IPS-15b (cell line): ENCODE measurements around the gene MDFIC2.

Source experiments
- H3K27me3 ChIP-seq: one replicate; pipeline ENCODE4 v1.6.1; 2013; ENCODE audit warnings: low read length; ENCODE audit not compliant: control insufficient read depth, insufficient read depth
- H3K36me3 ChIP-seq: one replicate; pipeline ENCODE4 v1.6.1; 2013; ENCODE audit warnings: low read length; ENCODE audit not compliant: control insufficient read depth, insufficient read depth
- H3K4me1 ChIP-seq: one replicate; pipeline ENCODE4 v1.6.1; 2013; ENCODE audit warnings: mild to moderate bottlenecking, low read length; ENCODE audit not compliant: control insufficient read depth, insufficient read depth
- H3K4me3 ChIP-seq: one replicate; pipeline ENCODE4 v1.5.1; 2013; ENCODE audit warnings: low read depth, low read length
- H3K9ac ChIP-seq: one replicate; pipeline ENCODE4 v1.6.1; 2013; ENCODE audit warnings: low read depth, mild to moderate bottlenecking, low read length
- H3K9me3 ChIP-seq: one replicate; pipeline ENCODE4 v1.6.1; 2013; ENCODE audit warnings: mild to moderate bottlenecking, low read length; ENCODE audit not compliant: control insufficient read depth, insufficient read depth

MDFIC2 gene

GRCh38 chr3:70250492-70250891 lies 61.9 kb downstream of the MDFIC2 start:
- H3K9me3 ChIP-seq = no peaks in the 10 kb centered on the region
- no peaks in the 10 kb centered on the region for H3K4me1 ChIP-seq
- no peak overlapping the region for H3K4me3 ChIP-seq
- no peaks in the 10 kb centered on the region for H3K27me3 ChIP-seq
- no peaks in the 10 kb centered on the region for H3K36me3 ChIP-seq
- H3K9ac ChIP-seq = no peak overlapping the region

- no peaks in the 10 kb centered on the region for H3K36me3 ChIP-seq
Observed at GRCh38 chr3:70249509-70250160, 62.8 kb downstream of the MDFIC2 start.

GRCh38 chr3:70248856-70249255 lies 63.6 kb downstream of the MDFIC2 start:
- H3K4me3 ChIP-seq = no peak overlapping the region
- no peak overlapping the region for H3K9ac ChIP-seq
- H3K4me1 ChIP-seq = no peaks in the 10 kb centered on the region
- no peaks in the 10 kb centered on the region for H3K9me3 ChIP-seq
- no peaks in the 10 kb centered on the region for H3K27me3 ChIP-seq
- H3K36me3 ChIP-seq = no peaks in the 10 kb centered on the region

More at GRCh38 chr3:70249509-70250160, 62.8 kb downstream of the MDFIC2 start:
- no peak overlapping the region for H3K4me3 ChIP-seq
- no peaks in the 10 kb centered on the region for H3K27me3 ChIP-seq
- H3K4me1 ChIP-seq = no peaks in the 10 kb centered on the region
- no peak overlapping the region for H3K9ac ChIP-seq
- no peaks in the 10 kb centered on the region for H3K9me3 ChIP-seq

GRCh38 chr3:70247955-70248354 lies 64.5 kb downstream of the MDFIC2 start:
- H3K9me3 ChIP-seq = no peaks in the 10 kb centered on the region
- H3K4me3 ChIP-seq = no peak overlapping the region
- H3K4me1 ChIP-seq = no peaks in the 10 kb centered on the region
- no peak overlapping the region for H3K9ac ChIP-seq
- no peaks in the 10 kb centered on the region for H3K36me3 ChIP-seq
- H3K27me3 ChIP-seq = no peaks in the 10 kb centered on the region

GRCh38 chr3:70245746-70246525 lies 66.5 kb downstream of the MDFIC2 start:
- no peaks in the 10 kb centered on the region for H3K4me1 ChIP-seq
- no peaks in the 10 kb centered on the region for H3K27me3 ChIP-seq
- H3K4me3 ChIP-seq = no peak overlapping the region

GRCh38 chr3:70244422-70244821 lies 68.0 kb downstream of the MDFIC2 start:
- Histone ChIP-seq H3K9me3 (no peaks in the 10 kb centered on the region), H3K9ac (no peak overlapping the region), H3K4me3 (no peak overlapping the region), H3K4me1 (no peaks in the 10 kb centered on the region), H3K36me3 (no peaks in the 10 kb centered on the region), H3K27me3 (no peaks in the 10 kb centered on the region)

More at GRCh38 chr3:70245746-70246525, 66.5 kb downstream of the MDFIC2 start:
- Histone ChIP-seq H3K36me3 (no peaks in the 10 kb centered on the region), H3K9ac (no peak overlapping the region), H3K9me3 (no peaks in the 10 kb centered on the region)

GRCh38 chr3:70242297-70242882 lies 70.0 kb downstream of the MDFIC2 start:
- no peak overlapping the region for H3K9ac ChIP-seq
- no peaks in the 10 kb centered on the region for H3K4me1 ChIP-seq
- no peaks in the 10 kb centered on the region for H3K9me3 ChIP-seq
- no peaks in the 10 kb centered on the region for H3K27me3 ChIP-seq
- no peak overlapping the region for H3K4me3 ChIP-seq
- H3K36me3 ChIP-seq = no peaks in the 10 kb centered on the region

- Histone ChIP-seq H3K4me3 (no peak overlapping the region), H3K4me1 (no peaks in the 10 kb centered on the region), H3K27me3 (no peaks in the 10 kb centered on the region), H3K36me3 (no peaks in the 10 kb centered on the region), H3K9me3 (no peaks in the 10 kb centered on the region), H3K9ac (no peak overlapping the region)
Observed at GRCh38 chr3:70233812-70234211, 78.6 kb downstream of the MDFIC2 start.

- Histone ChIP-seq H3K4me1 (no peaks in the 10 kb centered on the region), H3K36me3 (no peaks in the 10 kb centered on the region), H3K9me3 (no peaks in the 10 kb centered on the region), H3K9ac (no peak overlapping the region), H3K27me3 (no peaks in the 10 kb centered on the region), H3K4me3 (no peak overlapping the region)
Observed at GRCh38 chr3:70233112-70233511, 79.3 kb downstream of the MDFIC2 start.

- Histone ChIP-seq H3K9me3 (no peaks in the 10 kb centered on the region), H3K27me3 (no peaks in the 10 kb centered on the region), H3K9ac (no peak overlapping the region), H3K4me3 (no peak overlapping the region), H3K36me3 (no peaks in the 10 kb centered on the region), H3K4me1 (no peaks in the 10 kb centered on the region)
Observed at GRCh38 chr3:70231266-70231701, 81.2 kb downstream of the MDFIC2 start.

- Histone ChIP-seq H3K4me3 (no peak overlapping the region), H3K4me1 (no peaks in the 10 kb centered on the region), H3K36me3 (no peaks in the 10 kb centered on the region), H3K9ac (no peak overlapping the region), H3K27me3 (no peaks in the 10 kb centered on the region), H3K9me3 (no peaks in the 10 kb centered on the region)
Observed at GRCh38 chr3:70227437-70227836, 85.0 kb downstream of the MDFIC2 start.

- no peaks in the 10 kb centered on the region for H3K27me3 ChIP-seq
- H3K9me3 ChIP-seq = no peaks in the 10 kb centered on the region
- H3K9ac ChIP-seq = no peak overlapping the region
- no peaks in the 10 kb centered on the region for H3K4me1 ChIP-seq
- no peak overlapping the region for H3K4me3 ChIP-seq
- H3K36me3 ChIP-seq = no peaks in the 10 kb centered on the region
Observed at GRCh38 chr3:70225146-70225545, 87.3 kb downstream of the MDFIC2 start.
